Measurements from ENCODE around the gene BMPR1B.

The BMPR1B gene

DNA sequence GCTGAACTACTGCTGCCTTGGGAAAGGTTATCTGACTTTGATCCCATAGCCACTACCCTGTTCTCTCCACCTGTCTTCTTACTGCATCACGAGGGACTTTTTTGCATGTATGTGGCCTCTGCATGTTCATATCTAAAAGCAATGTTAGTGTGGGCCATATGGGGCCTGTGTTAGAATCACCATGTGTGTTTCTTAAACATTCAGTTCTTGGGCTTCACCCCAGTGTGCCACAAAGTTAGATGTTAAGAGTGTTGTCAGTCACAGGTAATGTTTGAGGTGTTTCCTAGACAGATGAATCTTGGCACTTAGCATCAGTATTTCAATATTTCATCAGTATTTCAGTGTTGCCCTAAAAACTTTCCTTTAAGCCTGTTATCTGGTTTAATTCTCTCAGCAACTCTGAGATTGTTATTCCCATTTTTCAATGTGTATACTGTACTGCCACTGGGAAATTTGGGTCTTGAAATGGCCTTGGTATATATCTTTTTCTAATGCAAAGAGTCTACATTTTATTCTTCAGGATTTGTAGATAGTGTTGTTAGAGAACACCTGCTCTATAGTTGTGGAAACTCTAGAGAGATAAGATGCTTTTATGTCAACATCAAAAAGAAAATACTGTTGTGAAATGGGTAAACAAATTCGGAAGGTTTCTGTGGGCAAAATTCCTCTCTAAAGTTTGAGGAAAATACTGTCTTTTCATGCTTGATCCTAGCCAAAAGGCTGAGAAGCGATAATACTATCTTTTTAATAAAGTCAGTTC lies 259.7 kb downstream of the BMPR1B start:
- Histone ChIP-seq H3K27ac (ENCODE audit: low read depth, low read length) (no peak overlapping the region), H2AFZ (ENCODE audit: low read length, unreplicated experiment) (no peak overlapping the region), H3K4me1 (ENCODE audit: control insufficient read depth, insufficient read depth, low read length, unreplicated experiment) (no peaks in the 10 kb centered on the region), H3K27me3 (ENCODE audit: insufficient read depth, low read length) (no peaks in the 10 kb centered on the region), H3K4me3 (ENCODE audit: low read depth, low read length) (no peak overlapping the region), H3K79me2 (ENCODE audit: control insufficient read depth, insufficient read depth, low read length, unreplicated experiment) (no peaks in the 10 kb centered on the region), H3K36me3 (ENCODE audit: insufficient read depth, low read length) (no peaks in the 10 kb centered on the region)

DNA sequence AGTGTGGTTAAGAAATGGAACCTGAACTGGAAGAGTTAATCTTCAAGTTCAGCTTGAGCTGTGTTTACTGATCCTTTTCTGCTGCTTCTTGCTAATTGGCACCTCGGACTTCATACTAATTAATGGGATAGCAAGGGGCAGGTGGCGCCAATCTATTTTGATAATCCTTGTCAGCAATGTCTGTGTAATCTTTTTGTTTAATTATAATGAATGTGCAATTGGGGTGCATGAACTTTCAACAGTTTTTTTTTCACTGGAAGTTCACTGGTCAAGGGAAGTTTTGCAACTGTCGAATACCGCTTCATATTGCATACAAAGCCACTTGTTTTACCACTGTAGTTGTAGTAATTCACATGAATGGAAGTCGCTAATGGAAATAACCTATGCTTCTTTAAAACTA lies 261.0 kb downstream of the BMPR1B start:
- no peaks in the 10 kb centered on the region for H3K27me3 ChIP-seq (ENCODE audit: insufficient read depth, low read length)
- no peaks in the 10 kb centered on the region for H3K79me2 ChIP-seq (ENCODE audit: control insufficient read depth, insufficient read depth, low read length, unreplicated experiment)
- no peak overlapping the region for H3K4me3 ChIP-seq (ENCODE audit: low read depth, low read length)
- H3K27ac ChIP-seq (ENCODE audit: low read depth, low read length) = no peak overlapping the region
- H3K36me3 ChIP-seq (ENCODE audit: insufficient read depth, low read length) = no peaks in the 10 kb centered on the region
- H2AFZ ChIP-seq (ENCODE audit: low read length, unreplicated experiment) = no peak overlapping the region
- H3K4me1 ChIP-seq (ENCODE audit: control insufficient read depth, insufficient read depth, low read length, unreplicated experiment) = no peaks in the 10 kb centered on the region

DNA sequence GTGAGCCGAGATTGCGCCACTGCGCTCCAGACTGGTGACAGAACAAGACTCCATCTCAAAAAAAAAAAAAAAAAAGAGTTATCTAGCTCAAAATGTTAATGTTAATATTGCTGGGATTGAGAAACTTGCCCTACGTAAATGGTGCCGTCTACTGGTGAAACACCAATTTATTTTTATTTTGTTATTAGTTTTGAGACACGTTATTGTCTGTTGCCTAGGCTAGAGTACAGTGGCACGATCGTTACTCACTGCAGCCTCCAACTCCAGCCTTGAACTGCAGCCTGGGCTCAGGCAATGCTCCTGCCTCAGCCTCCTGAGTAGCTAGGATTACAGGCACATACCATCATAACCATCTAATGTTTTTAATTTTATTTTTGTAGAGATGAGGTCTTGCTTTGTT lies 262.8 kb downstream of the BMPR1B start:
- Histone ChIP-seq H3K4me1 (ENCODE audit: control insufficient read depth, insufficient read depth, low read length, unreplicated experiment) (no peaks in the 10 kb centered on the region), H3K4me3 (ENCODE audit: low read depth, low read length) (no peak overlapping the region), H3K27me3 (ENCODE audit: insufficient read depth, low read length) (no peaks in the 10 kb centered on the region), H3K36me3 (ENCODE audit: insufficient read depth, low read length) (no peaks in the 10 kb centered on the region), H3K27ac (ENCODE audit: low read depth, low read length) (no peak overlapping the region), H2AFZ (ENCODE audit: low read length, unreplicated experiment) (no peak overlapping the region), H3K79me2 (ENCODE audit: control insufficient read depth, insufficient read depth, low read length, unreplicated experiment) (no peaks in the 10 kb centered on the region)

DNA sequence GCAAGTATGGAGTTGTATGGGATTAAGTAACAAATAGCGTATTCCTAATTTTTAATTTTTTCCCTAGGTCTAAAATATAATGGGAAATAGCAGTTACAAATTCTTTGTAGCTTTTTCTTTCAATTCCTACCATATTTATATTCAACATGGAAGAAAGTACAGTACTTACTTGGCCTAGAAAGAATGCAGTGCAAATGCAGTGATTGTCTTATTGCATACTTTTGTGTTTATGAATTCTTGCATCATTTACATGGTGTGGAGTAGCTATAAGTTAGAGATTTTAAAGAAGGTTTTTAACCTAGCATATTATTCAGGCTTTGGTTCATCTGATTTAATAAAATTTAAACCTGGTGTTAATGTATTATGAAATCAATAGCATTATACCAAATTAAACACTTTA lies 263.3 kb downstream of the BMPR1B start:
- no peak overlapping the region for H3K27ac ChIP-seq (ENCODE audit: low read depth, low read length)
- H3K4me1 ChIP-seq (ENCODE audit: control insufficient read depth, insufficient read depth, low read length, unreplicated experiment) = no peaks in the 10 kb centered on the region
- no peaks in the 10 kb centered on the region for H3K79me2 ChIP-seq (ENCODE audit: control insufficient read depth, insufficient read depth, low read length, unreplicated experiment)
- no peaks in the 10 kb centered on the region for H3K36me3 ChIP-seq (ENCODE audit: insufficient read depth, low read length)
- H3K27me3 ChIP-seq (ENCODE audit: insufficient read depth, low read length) = no peaks in the 10 kb centered on the region
- H2AFZ ChIP-seq (ENCODE audit: low read length, unreplicated experiment) = no peak overlapping the region
- H3K4me3 ChIP-seq (ENCODE audit: low read depth, low read length) = no peak overlapping the region

DNA sequence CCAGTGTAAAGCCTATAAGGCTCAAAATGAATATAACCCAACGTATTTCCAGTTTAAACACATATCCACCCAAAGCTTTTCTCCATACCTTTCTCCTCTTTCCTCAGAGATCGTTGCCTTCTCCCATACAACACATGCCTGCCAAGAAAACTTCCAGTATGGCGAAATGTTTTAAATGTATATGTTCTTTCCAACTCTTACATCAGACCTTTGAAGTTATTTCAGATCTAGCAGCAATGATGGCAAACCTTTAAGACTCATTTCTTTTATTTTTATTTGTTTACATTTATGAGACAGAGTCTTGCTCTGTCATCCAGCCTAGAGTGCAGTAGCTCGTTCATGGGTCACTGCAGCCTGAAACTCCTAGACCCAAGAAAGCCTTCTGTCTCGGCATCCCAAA lies 265.4 kb downstream of the BMPR1B start:
- Histone ChIP-seq H3K79me2 (ENCODE audit: control insufficient read depth, insufficient read depth, low read length, unreplicated experiment) (no peaks in the 10 kb centered on the region), H3K27me3 (ENCODE audit: insufficient read depth, low read length) (no peaks in the 10 kb centered on the region), H3K27ac (ENCODE audit: low read depth, low read length) (no peak overlapping the region), H3K36me3 (ENCODE audit: insufficient read depth, low read length) (no peaks in the 10 kb centered on the region), H3K4me1 (ENCODE audit: control insufficient read depth, insufficient read depth, low read length, unreplicated experiment) (no peaks in the 10 kb centered on the region), H2AFZ (ENCODE audit: low read length, unreplicated experiment) (no peak overlapping the region), H3K4me3 (ENCODE audit: low read depth, low read length) (no peak overlapping the region)

DNA sequence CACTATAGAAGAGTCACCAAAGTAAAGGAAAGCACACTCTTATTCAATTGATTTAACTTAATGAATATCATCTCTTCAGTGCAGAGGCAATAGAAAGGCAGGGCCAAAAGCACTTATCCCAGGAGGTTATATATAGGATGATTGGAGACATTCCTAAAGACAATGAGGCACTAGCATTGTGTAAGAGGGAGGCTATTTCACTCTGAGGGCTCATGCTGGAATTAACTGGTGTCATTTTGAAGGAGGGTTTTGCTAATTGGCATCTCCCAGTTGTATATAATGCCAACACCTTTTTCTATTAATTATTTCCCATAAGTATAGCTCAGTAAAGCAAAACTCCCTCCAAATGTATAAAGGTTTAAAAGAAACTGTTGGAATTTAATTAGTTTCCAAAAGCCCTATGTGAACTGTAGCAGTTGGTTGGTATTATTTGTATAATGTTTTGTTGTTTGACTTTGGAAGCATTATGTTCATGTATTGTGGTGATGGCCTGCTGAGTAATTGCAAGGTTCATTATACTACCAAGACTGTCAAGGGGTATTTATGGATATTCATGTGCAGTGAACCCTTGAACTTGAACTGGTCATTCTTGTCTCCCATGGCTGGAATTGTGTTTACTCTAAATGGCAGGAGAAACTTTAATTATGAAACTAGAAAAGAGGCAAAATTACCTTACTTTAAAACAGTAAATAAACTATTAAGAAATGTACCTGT lies 270.3 kb downstream of the BMPR1B start:
- Histone ChIP-seq H3K4me3 (ENCODE audit: low read depth, low read length) (no peak overlapping the region), H3K27ac (ENCODE audit: low read depth, low read length) (no peak overlapping the region), H2AFZ (ENCODE audit: low read length, unreplicated experiment) (no peak overlapping the region), H3K27me3 (ENCODE audit: insufficient read depth, low read length) (no peaks in the 10 kb centered on the region), H3K79me2 (ENCODE audit: control insufficient read depth, insufficient read depth, low read length, unreplicated experiment) (no peaks in the 10 kb centered on the region), H3K36me3 (ENCODE audit: insufficient read depth, low read length) (no peaks in the 10 kb centered on the region), H3K4me1 (ENCODE audit: control insufficient read depth, insufficient read depth, low read length, unreplicated experiment) (no peaks in the 10 kb centered on the region)

DNA sequence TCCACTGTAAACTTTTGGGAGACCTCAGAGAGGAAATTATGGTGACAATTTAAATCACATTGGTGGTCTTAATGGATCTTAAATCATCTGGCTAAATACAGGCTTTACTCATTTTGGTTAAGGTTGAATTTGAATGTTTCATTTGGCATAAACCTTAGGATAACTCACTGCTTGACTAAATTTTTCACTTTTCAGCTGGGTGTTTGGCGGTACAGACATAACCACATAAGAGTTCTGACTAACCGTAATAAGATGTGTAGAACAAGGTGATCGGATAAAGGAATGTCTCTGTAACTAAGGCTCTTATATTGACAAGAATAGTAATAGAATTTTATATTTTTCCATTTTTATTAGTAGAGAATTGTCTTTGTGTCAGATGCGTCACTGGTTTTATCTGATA lies 281.0 kb downstream of the BMPR1B start:
- no peak overlapping the region for H3K4me3 ChIP-seq (ENCODE audit: low read depth, low read length)
- no peaks in the 10 kb centered on the region for H3K27me3 ChIP-seq (ENCODE audit: insufficient read depth, low read length)
- no peak overlapping the region for H3K27ac ChIP-seq (ENCODE audit: low read depth, low read length)
- H3K79me2 ChIP-seq (ENCODE audit: control insufficient read depth, insufficient read depth, low read length, unreplicated experiment) = no peaks in the 10 kb centered on the region
- no peaks in the 10 kb centered on the region for H3K4me1 ChIP-seq (ENCODE audit: control insufficient read depth, insufficient read depth, low read length, unreplicated experiment)
- H3K36me3 ChIP-seq (ENCODE audit: insufficient read depth, low read length) = no peaks in the 10 kb centered on the region
- no peak overlapping the region for H2AFZ ChIP-seq (ENCODE audit: low read length, unreplicated experiment)

DNA sequence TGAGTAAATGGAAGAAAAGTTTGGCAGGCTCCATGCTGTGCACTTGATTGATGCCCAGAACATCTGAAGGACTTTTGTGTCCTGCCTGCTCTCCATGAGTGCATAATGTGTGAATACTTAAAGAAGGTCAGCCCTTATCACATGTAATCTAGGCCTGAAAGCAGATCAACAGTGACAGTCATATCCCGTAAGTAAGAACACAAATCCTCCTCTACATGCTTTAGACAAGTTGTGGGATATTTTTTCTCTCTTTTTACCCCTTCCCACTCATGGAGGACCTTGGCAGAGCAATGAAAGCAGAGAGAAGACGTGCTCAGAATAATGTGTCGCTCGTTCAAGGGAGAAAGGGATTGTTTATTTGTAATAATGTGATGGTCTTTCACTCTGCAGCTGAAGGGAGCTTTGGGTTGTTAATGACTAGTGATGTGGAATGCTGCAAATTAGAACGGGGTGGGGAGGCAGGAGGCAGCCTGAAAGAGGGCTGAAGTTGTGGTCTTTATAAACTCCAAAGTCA lies 286.6 kb downstream of the BMPR1B start:
- H3K4me3 ChIP-seq (ENCODE audit: low read depth, low read length) = no peak overlapping the region
- no peaks in the 10 kb centered on the region for H3K79me2 ChIP-seq (ENCODE audit: control insufficient read depth, insufficient read depth, low read length, unreplicated experiment)
- H3K27ac ChIP-seq (ENCODE audit: low read depth, low read length) = no peak overlapping the region
- no peaks in the 10 kb centered on the region for H3K36me3 ChIP-seq (ENCODE audit: insufficient read depth, low read length)
- no peaks in the 10 kb centered on the region for H3K27me3 ChIP-seq (ENCODE audit: insufficient read depth, low read length)
- no peaks in the 10 kb centered on the region for H3K4me1 ChIP-seq (ENCODE audit: control insufficient read depth, insufficient read depth, low read length, unreplicated experiment)
- H2AFZ ChIP-seq (ENCODE audit: low read length, unreplicated experiment) = no peak overlapping the region

DNA sequence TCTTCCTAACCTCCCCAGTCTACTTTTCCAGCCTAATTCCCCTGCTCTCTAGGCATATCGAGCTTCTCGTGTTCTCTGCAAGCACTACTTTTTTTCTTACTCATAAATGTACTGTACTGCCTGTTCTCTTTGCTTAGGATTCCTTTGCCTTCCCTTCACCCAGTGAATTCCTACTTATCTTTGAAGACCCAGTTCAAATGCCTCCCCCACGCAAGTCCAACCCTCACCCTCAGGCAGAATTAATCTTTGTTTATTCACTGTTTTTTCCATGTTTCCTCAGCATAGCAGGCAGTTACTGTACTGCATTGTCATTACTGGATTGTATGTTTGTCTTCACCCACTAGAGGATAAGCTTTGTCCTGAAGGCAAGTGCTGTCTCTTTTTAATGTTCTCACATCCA lies 287.7 kb downstream of the BMPR1B start:
- H3K27me3 ChIP-seq (ENCODE audit: insufficient read depth, low read length) = no peaks in the 10 kb centered on the region
- H3K4me3 ChIP-seq (ENCODE audit: low read depth, low read length) = no peak overlapping the region
- H3K4me1 ChIP-seq (ENCODE audit: control insufficient read depth, insufficient read depth, low read length, unreplicated experiment) = no peaks in the 10 kb centered on the region
- no peak overlapping the region for H3K27ac ChIP-seq (ENCODE audit: low read depth, low read length)
- no peak overlapping the region for H2AFZ ChIP-seq (ENCODE audit: low read length, unreplicated experiment)
- H3K36me3 ChIP-seq (ENCODE audit: insufficient read depth, low read length) = no peaks in the 10 kb centered on the region
- no peaks in the 10 kb centered on the region for H3K79me2 ChIP-seq (ENCODE audit: control insufficient read depth, insufficient read depth, low read length, unreplicated experiment)

DNA sequence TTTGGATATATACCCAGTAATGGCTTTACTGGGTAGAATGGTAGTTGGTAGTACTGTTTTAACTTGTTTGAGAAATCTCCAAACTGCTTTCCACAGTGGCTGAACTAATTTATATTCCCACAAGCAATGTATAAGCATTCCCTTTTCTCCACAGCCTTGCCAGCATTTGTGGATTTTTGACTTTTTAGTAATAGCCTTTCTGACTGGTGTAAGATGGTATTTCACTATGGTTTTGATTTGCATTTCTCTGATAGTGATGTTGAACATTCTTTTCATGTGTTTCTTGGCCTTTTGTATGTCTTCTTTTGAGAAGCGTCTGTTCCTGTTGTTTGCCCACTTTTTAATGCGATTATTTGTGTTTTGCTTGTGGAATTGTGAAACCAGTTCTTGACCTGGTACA lies 290.5 kb downstream of the BMPR1B start:
- H3K4me3 ChIP-seq (ENCODE audit: low read depth, low read length) = no peak overlapping the region
- no peak overlapping the region for H2AFZ ChIP-seq (ENCODE audit: low read length, unreplicated experiment)
- no peaks in the 10 kb centered on the region for H3K4me1 ChIP-seq (ENCODE audit: control insufficient read depth, insufficient read depth, low read length, unreplicated experiment)
- H3K27me3 ChIP-seq (ENCODE audit: insufficient read depth, low read length) = no peaks in the 10 kb centered on the region
- H3K36me3 ChIP-seq (ENCODE audit: insufficient read depth, low read length) = no peaks in the 10 kb centered on the region
- no peaks in the 10 kb centered on the region for H3K79me2 ChIP-seq (ENCODE audit: control insufficient read depth, insufficient read depth, low read length, unreplicated experiment)
- no peak overlapping the region for H3K27ac ChIP-seq (ENCODE audit: low read depth, low read length)

Measured in ACC112 (cell line).